Keratinocyte (primary cell): ENCODE measurements around the gene LGALS7B. TPM values are rescaled to one million over a fixed set of nuclear protein-coding genes. Genes with fewer than 3 reads are reported as not detected.
"Not testable (repeated sequence)": the region's sequence is repeated elsewhere in the genome, so short reads cannot be mapped to it uniquely, and the experiment has no call there.

Experiments
- DNase-seq: peaks from one replicate; pipeline ENCODE4 v3.0.0-alpha.2; 2011; ENCODE audit warnings: low read depth, missing footprints, low spot score
- FAIRE-seq: peaks from 2 replicates; lab custom pipeline; 2011; peaks lifted over from hg19 to GRCh38; lab: Jason Lieb, UNC
- H2AFZ ChIP-seq: 2 replicates; pipeline ENCODE4 v1.6.0; 2012; ENCODE audit warnings: low read length, control low read depth, inconsistent platforms; ENCODE audit not compliant: control insufficient read depth
- H3K27ac ChIP-seq: 2 replicates; pipeline ENCODE4 v1.5.1; 2011; ENCODE audit warnings: low read length; ENCODE audit not compliant: control insufficient read depth, insufficient read depth
- H3K27me3 ChIP-seq: 3 replicates; pipeline ENCODE4 v1.6.0; 2011; ENCODE audit warnings: low read length; ENCODE audit not compliant: control insufficient read depth, insufficient read depth; ENCODE audit errors: extremely low read depth
- H3K36me3 ChIP-seq, 2 experiments: 2 replicates in 1 of 2; 3 replicates in 1 of 2; pipeline ENCODE4 v1.5.1; 2011; ENCODE audit warnings: low read length in 2 of 2, mild to moderate bottlenecking in 1 of 2; ENCODE audit not compliant: control insufficient read depth in 2 of 2, insufficient read depth in 2 of 2; ENCODE audit errors: extremely low read depth in 1 of 2
- H3K4me1 ChIP-seq: 3 replicates; pipeline ENCODE4 v1.5.1; 2011; ENCODE audit warnings: low read length; ENCODE audit not compliant: control insufficient read depth, insufficient read depth; ENCODE audit errors: extremely low read depth
- H3K4me2 ChIP-seq: 3 replicates; pipeline ENCODE4 v1.6.0; 2011; ENCODE audit warnings: low read depth, low read length; ENCODE audit not compliant: control insufficient read depth, insufficient read depth; ENCODE audit errors: extremely low read depth
- H3K4me3 ChIP-seq, 3 experiments: fragments of 200-600 bp in 1 of 3; sonication (generic) in 1 of 3; 2 replicates in 2 of 3; 3 replicates in 1 of 3; pipeline ENCODE4 v1.5.1; 2011 to 2016; ENCODE audit warnings: low read length in 3 of 3, mild to moderate bottlenecking in 3 of 3, control low read depth in 2 of 3, inconsistent platforms in 1 of 3, low read depth in 1 of 3, mixed read lengths in 1 of 3, mixed run types in 1 of 3, moderate library complexity in 1 of 3; ENCODE audit not compliant: control insufficient read depth in 2 of 3, insufficient read depth in 2 of 3; ENCODE audit errors: extremely low read depth in 1 of 3
- H3K79me2 ChIP-seq: 2 replicates; pipeline ENCODE4 v1.6.0; 2012; ENCODE audit warnings: low read length; ENCODE audit not compliant: control insufficient read depth, insufficient read depth
- H3K9ac ChIP-seq: 3 replicates; pipeline ENCODE4 v1.6.0; 2011; ENCODE audit warnings: low read length; ENCODE audit not compliant: control insufficient read depth, insufficient read depth; ENCODE audit errors: extremely low read depth
- H3K9me1 ChIP-seq: 3 replicates; pipeline ENCODE4 v1.6.0; 2011; ENCODE audit warnings: low read length; ENCODE audit not compliant: control insufficient read depth, insufficient read depth; ENCODE audit errors: extremely low read depth
- H3K9me3 ChIP-seq: 2 replicates; pipeline ENCODE4 v1.5.1; 2012; ENCODE audit warnings: low read depth, low read length; ENCODE audit not compliant: control insufficient read depth
- H4K20me1 ChIP-seq: 3 replicates; pipeline ENCODE4 v1.6.0; 2011; ENCODE audit warnings: low read length; ENCODE audit not compliant: control insufficient read depth, insufficient read depth; ENCODE audit errors: extremely low read depth
- EZH2 ChIP-seq: IDR thresholded peaks from one replicate; pipeline ENCODE4 v1.6.1; 2012; ENCODE audit warnings: inconsistent platforms, mild to moderate bottlenecking, low read length, moderate library complexity
- dilution Hi-C: fragments of 300-500 bp; cut with MboI; formaldehyde crosslinking; loops from one replicate; pipeline ENCODE4 v1.7.0; 2020; ENCODE audit warnings: low sequenced_read_pairs; ENCODE audit not compliant: extremely low pct_ligation_motif_present
- polyA plus RNA-seq, 5 experiments: library from polyadenylated mRNA; depleted of rRNA in 3 of 5; stranded (reverse) in 3 of 5; stranded (forward) in 1 of 5; unstranded in 1 of 5; fragments of >200 nt; gene quantifications; 1 replicate in 1 of 5; 2 replicates in 3 of 5; 3 replicates in 1 of 5; pipeline versions ENCODE4 v1.2.1 to v1.2.3, GENCODE V29; 2011 to 2012; ENCODE audit warnings: missing spikeins in 2 of 5, low read depth in 1 of 5, low replicate concordance in 1 of 5
- TF ChIP-seq, protein P1 (sequence below), 3 experiments: IDR thresholded peaks in 1 of 3; conservative IDR thresholded peaks in 1 of 3; optimal IDR thresholded peaks in 1 of 3; 2 replicates in 2 of 3; 3 replicates in 1 of 3; pipeline versions ENCODE3 to v1.5.1; 2011; ENCODE audit warnings: low read length in 3 of 3, mild to moderate bottlenecking in 3 of 3, moderate library complexity in 2 of 3, control low read depth in 1 of 3, inconsistent platforms in 1 of 3; ENCODE audit not compliant: insufficient read depth in 2 of 3; ENCODE audit errors: extremely low read depth in 1 of 3

The LGALS7B gene
- polyA plus RNA-seq, 1 donor (not counting 4 experiments of a cell fraction or from before 2014, with no cell fraction given) = 1,668 TPM

DNA sequence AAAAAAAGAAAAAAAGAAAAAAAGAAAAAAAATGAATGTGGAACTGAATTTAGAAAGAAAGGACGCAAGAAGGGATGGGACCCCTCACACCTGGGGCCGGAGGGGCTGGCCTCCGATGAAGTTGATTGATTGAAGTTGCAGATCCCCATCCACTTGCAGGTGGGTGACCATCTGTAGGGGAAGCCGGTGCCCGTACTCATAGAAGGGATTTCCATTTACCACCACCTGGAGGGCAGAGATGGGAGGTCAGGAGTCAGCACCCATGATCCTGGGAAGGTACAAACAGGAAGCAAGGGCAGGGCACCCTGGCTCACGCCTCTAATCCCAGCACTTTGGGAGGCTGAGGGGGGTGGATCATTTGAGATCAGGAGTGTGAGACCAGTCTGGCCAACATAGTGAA lies 17.4 kb downstream of the LGALS7B start:
- FAIRE-seq = no peak
- Histone ChIP-seq H4K20me1 (no peaks in the 10 kb centered on the region), H3K4me3 (no peak overlapping the region), H3K79me2 (no peaks in the 10 kb centered on the region), H3K9me1 (no peaks in the 10 kb centered on the region), H3K36me3 (no peaks in the 10 kb centered on the region), H3K4me2 (no peak overlapping the region), H3K27me3 (no peaks in the 10 kb centered on the region), H3K4me1 (peaks cover 4% of the 10 kb centered on the region), H2AFZ (no peak overlapping the region), H3K9me3 (no peaks in the 10 kb centered on the region), H3K27ac (no peak overlapping the region), H3K9ac (no peak overlapping the region)
- dilution Hi-C loops = no loop called here
- TF ChIP-seq, protein P1, sequence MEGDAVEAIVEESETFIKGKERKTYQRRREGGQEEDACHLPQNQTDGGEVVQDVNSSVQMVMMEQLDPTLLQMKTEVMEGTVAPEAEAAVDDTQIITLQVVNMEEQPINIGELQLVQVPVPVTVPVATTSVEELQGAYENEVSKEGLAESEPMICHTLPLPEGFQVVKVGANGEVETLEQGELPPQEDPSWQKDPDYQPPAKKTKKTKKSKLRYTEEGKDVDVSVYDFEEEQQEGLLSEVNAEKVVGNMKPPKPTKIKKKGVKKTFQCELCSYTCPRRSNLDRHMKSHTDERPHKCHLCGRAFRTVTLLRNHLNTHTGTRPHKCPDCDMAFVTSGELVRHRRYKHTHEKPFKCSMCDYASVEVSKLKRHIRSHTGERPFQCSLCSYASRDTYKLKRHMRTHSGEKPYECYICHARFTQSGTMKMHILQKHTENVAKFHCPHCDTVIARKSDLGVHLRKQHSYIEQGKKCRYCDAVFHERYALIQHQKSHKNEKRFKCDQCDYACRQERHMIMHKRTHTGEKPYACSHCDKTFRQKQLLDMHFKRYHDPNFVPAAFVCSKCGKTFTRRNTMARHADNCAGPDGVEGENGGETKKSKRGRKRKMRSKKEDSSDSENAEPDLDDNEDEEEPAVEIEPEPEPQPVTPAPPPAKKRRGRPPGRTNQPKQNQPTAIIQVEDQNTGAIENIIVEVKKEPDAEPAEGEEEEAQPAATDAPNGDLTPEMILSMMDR (optimal IDR thresholded peaks at IDR 0.05 in 1 of 3, IDR thresholded peaks at IDR 0.05 in 1 of 3, conservative IDR thresholded peaks at IDR 0.05 in 1 of 3; ENCODE audit: extremely low read depth in 1 of 3, insufficient read depth in 2 of 3, low read length in 3 of 3) = no peak
- no peak for TF ChIP-seq EZH2
- DNase-seq = no peak

DNA sequence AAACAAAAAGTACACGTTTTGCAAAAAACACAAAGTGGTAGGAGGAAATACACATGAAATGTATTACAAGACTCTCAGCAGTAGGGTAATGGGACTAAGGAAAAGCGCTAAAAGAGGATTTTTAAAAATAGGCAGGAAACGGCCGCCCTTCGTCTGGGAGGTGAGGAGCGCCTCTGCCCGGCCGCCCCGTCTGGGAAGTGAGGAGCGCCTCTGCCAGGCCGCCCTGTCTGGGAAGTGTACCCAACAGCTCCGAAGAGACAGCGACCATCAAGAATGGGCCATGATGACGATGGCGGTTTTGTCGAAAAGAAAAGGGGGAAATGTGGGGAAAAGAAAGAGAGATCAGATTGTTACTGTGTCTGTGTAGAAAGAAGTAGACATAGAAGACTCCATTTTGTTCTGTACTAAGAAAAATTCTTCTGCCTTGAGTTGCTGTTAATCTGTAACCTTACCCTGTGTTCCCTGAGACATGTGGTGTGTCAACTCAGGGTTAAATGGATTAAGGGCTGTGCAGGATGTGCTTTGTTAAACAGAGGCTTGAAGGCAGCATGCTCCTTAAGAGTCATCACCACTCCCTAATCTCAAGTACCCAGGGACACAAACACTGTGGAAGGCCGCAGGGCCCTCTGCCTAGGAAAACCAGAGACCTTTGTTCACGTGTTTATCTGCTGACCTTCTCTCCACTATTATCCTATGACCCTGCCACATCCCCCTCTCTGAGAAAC lies 18.5 kb downstream of the LGALS7B start:
- H3K9me1 ChIP-seq, H3K9me3 ChIP-seq, dilution Hi-C loops, H3K27me3 ChIP-seq, H3K4me2 ChIP-seq, H3K36me3 ChIP-seq, H3K9ac ChIP-seq, H3K4me3 ChIP-seq, DNase-seq, H4K20me1 ChIP-seq, H3K79me2 ChIP-seq, H2AFZ ChIP-seq, FAIRE-seq, H3K27ac ChIP-seq, H3K4me1 ChIP-seq: not testable (repeated sequence)

DNA sequence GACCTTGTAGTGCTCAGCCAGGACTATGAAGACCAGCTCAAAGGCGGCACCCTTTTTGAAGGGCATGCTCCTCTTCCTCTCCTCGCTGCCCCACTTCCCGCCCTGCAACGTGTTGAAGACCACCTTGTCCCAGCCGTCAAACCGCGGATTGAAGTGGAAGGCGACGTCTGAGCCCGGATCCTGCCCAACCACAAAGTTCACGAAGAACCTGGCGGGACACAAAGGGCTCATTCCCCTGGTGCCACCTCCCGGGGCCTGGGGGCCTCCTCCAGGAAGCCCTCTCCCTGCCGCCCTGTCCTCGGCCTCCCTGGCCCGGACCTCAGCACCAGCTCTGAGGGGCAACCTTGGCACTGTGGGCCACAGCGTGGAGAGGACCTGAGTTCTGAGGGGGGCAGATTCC lies 19.7 kb downstream of the LGALS7B start:
- dilution Hi-C loops = no loop called here
- no peak overlapping the region for H3K4me2 ChIP-seq
- H3K79me2 ChIP-seq = no peaks in the 10 kb centered on the region
- H3K4me1 ChIP-seq = peaks cover 4% of the 10 kb centered on the region
- FAIRE-seq (no peak), DNase-seq (no peak)
- no peak overlapping the region for H3K4me3 ChIP-seq
- no peak overlapping the region for H3K9ac ChIP-seq
- no peaks in the 10 kb centered on the region for H3K9me1 ChIP-seq
- H2AFZ ChIP-seq = no peak overlapping the region
- H3K9me3 ChIP-seq = no peaks in the 10 kb centered on the region
- no peaks in the 10 kb centered on the region for H3K36me3 ChIP-seq
- TF ChIP-seq EZH2 = no peak
- TF ChIP-seq, protein P1 (optimal IDR thresholded peaks at IDR 0.05 in 1 of 3, IDR thresholded peaks at IDR 0.05 in 1 of 3, conservative IDR thresholded peaks at IDR 0.05 in 1 of 3; ENCODE audit: extremely low read depth in 1 of 3, insufficient read depth in 2 of 3, low read length in 3 of 3) = no peak
- no peak overlapping the region for H3K27ac ChIP-seq
- H4K20me1 ChIP-seq = no peaks in the 10 kb centered on the region
- H3K27me3 ChIP-seq = no peaks in the 10 kb centered on the region
